Activated naive CD8-positive, alpha-beta T cell (primary cell): ENCODE results near the gene GUCY1A2.
A peak's percentile ranks its signal among the peaks of the same experiment; 100 is the strongest.

Source experiments
- H3K27ac Mint-ChIP-seq: one replicate; pipeline ENCODE4 v1.8.0; 2021; ENCODE audit warnings: mixed read lengths
- H3K27me3 Mint-ChIP-seq: one replicate; pipeline ENCODE4 v1.8.0; 2021; ENCODE audit warnings: mixed read lengths
- H3K36me3 Mint-ChIP-seq: one replicate; pipeline ENCODE4 v1.8.0; 2021; ENCODE audit warnings: mixed read lengths
- H3K4me1 Mint-ChIP-seq: one replicate; pipeline ENCODE4 v1.8.0; 2021; ENCODE audit warnings: low read depth, mixed read lengths
- H3K4me3 Mint-ChIP-seq: one replicate; pipeline ENCODE4 v1.8.0; 2021; ENCODE audit warnings: mild to moderate bottlenecking, mixed read lengths
- H3K9me3 Mint-ChIP-seq: one replicate; pipeline ENCODE4 v1.8.0; 2021; ENCODE audit warnings: low read depth, mixed read lengths

Gene GUCY1A2

GRCh38 chr11:107017104-107017432 lies 1.2 kb downstream of the GUCY1A2 start:
- Mint-ChIP-seq H3K36me3 (no peaks in the 10 kb centered on the region), H3K9me3 (no peaks in the 10 kb centered on the region), H3K4me1 (peaks cover 6% of the 10 kb centered on the region), H3K27me3 (peaks cover 28% of the 10 kb centered on the region), H3K27ac (no peak overlapping the region), H3K4me3 (peak overlapping the region; percentile 38)

GRCh38 chr11:107014871-107015270 lies 3.4 kb downstream of the GUCY1A2 start:
- H3K27me3 Mint-ChIP-seq, result peaks cover 18% of the 10 kb centered on the region
- no peak overlapping the region for H3K27ac Mint-ChIP-seq
- H3K4me3 Mint-ChIP-seq, result no peak overlapping the region
- no peaks in the 10 kb centered on the region for H3K9me3 Mint-ChIP-seq
- no peaks in the 10 kb centered on the region for H3K36me3 Mint-ChIP-seq
- peaks cover 6% of the 10 kb centered on the region for H3K4me1 Mint-ChIP-seq

- Mint-ChIP-seq H3K27ac (no peak overlapping the region), H3K4me3 (no peak overlapping the region), H3K27me3 (peaks cover 15% of the 10 kb centered on the region), H3K4me1 (peaks cover 3% of the 10 kb centered on the region), H3K9me3 (no peaks in the 10 kb centered on the region), H3K36me3 (no peaks in the 10 kb centered on the region)
Measured at GRCh38 chr11:107011977-107012376, 6.3 kb downstream of the GUCY1A2 start.

DNA sequence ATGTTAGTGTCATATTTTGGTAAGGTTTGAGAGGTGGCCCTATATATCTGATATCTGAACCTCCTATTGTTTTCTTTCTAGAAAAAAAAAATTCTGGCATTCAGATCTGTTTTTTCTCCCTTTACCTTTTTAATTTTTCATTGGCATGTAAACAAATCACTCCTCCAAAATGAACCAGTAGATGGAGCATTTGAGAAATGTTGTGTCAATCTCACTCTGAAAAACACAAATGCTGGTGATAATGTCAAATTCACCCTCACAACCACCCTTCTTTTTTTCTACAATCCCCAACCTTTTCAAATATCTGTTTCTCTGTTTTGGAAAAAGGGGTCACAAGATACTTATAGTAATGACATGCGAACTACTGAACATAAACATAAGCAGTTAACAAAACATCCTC lies 9.1 kb downstream of the GUCY1A2 start:
- Mint-ChIP-seq H3K4me3 (no peak overlapping the region), H3K27me3 (no peaks in the 10 kb centered on the region), H3K27ac (no peak overlapping the region), H3K9me3 (no peaks in the 10 kb centered on the region), H3K36me3 (no peaks in the 10 kb centered on the region), H3K4me1 (no peaks in the 10 kb centered on the region)

- H3K4me3 Mint-ChIP-seq, result no peak overlapping the region
- H3K27me3 Mint-ChIP-seq, result no peaks in the 10 kb centered on the region
- H3K4me1 Mint-ChIP-seq, result no peaks in the 10 kb centered on the region
- H3K27ac Mint-ChIP-seq, result no peak overlapping the region
- no peaks in the 10 kb centered on the region for H3K9me3 Mint-ChIP-seq
- no peaks in the 10 kb centered on the region for H3K36me3 Mint-ChIP-seq
Measured at GRCh38 chr11:107006076-107006833, 12.0 kb downstream of the GUCY1A2 start.

DNA sequence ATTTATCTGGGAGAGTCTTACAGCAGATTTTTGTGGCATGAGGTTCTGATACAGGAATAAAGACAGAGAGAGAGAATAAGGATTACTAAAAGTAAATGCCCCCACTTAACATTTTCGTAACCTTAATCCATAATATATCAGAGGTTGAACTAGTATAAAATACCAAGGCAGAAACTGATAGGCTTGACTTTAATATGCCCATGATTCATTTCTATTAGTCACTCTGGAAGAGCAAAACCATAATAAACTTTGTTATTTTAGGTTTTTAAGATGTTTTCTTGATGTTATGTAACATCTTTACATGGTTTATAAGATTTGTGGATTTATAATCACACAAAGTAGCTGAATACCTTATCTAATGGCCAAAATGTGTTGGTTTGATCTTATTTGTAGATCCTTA lies 19.1 kb downstream of the GUCY1A2 start:
- no peak overlapping the region for H3K27ac Mint-ChIP-seq
- H3K9me3 Mint-ChIP-seq, result no peaks in the 10 kb centered on the region
- H3K36me3 Mint-ChIP-seq, result no peaks in the 10 kb centered on the region

GRCh38 chr11:106998916-106999188 lies 19.4 kb downstream of the GUCY1A2 start:
- Mint-ChIP-seq H3K27ac (no peak overlapping the region), H3K27me3 (no peaks in the 10 kb centered on the region), H3K4me1 (no peaks in the 10 kb centered on the region), H3K4me3 (no peak overlapping the region), H3K36me3 (no peaks in the 10 kb centered on the region), H3K9me3 (no peaks in the 10 kb centered on the region)

More for the DNA sequence above, 19.1 kb downstream of the GUCY1A2 start:
- no peaks in the 10 kb centered on the region for H3K4me1 Mint-ChIP-seq
- no peaks in the 10 kb centered on the region for H3K27me3 Mint-ChIP-seq
- H3K4me3 Mint-ChIP-seq, result no peak overlapping the region

DNA sequence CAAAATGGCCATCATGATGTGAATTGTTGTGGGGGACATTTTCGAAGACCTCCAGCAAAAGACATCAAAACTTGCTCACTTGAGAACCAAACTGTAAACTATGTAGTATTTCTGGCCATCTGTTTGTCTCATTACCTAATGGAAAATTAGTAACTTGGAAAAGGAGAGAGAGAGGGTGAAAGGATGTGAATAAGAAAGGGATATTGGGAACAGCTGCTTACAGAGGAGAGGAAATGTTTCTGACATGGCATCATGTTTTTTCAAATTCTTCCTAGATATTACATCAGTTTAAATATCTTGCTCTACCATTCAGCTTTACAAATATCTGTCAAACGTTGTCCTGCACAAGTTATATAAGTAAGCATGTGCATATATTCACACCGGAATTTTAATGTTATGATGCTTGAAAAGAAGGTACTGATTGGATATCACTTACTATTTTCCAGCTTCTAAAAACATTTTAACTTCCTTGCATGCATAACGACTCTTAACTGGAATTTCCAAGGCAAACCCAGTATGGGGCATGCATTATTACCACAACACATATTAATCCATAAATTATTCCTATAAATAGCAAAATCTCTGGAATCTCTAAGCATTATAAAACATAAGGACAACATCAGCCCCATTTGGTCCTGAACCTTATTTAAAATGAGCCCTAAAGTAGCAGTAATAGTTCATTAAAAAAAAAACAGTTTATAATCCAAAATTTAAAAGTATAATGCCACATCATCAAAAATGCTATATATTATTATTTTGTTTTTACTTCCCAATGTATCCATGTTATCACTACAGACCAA lies 20.0 kb downstream of the GUCY1A2 start:
- Mint-ChIP-seq H3K9me3 (no peaks in the 10 kb centered on the region), H3K27ac (no peak overlapping the region), H3K4me3 (no peak overlapping the region), H3K4me1 (no peaks in the 10 kb centered on the region), H3K36me3 (no peaks in the 10 kb centered on the region), H3K27me3 (no peaks in the 10 kb centered on the region)

DNA sequence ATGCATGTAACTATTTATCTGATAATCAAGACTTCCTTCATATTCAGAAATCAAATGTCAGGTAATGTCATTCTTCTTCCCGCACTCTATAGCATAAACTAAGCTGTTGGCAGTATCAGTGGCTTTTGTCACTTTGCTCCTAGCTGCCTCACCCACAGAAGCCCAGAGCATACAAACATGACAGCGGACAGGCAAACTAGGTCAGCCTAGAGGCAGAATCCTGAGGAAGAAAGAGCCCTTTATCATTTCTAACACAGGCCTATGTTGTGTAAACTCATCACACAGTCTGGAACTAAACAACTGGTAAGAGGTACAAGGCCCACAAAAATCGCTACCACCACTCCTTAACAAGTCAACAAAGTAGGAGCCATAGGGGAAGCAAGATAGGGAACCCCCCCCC lies 21.0 kb downstream of the GUCY1A2 start:
- Mint-ChIP-seq H3K9me3 (peaks cover 4% of the 10 kb centered on the region), H3K4me3 (no peak overlapping the region), H3K27ac (no peak overlapping the region), H3K27me3 (no peaks in the 10 kb centered on the region), H3K4me1 (no peaks in the 10 kb centered on the region), H3K36me3 (no peaks in the 10 kb centered on the region)

GRCh38 chr11:106996691-106997090 lies 21.6 kb downstream of the GUCY1A2 start:
- H3K4me1 Mint-ChIP-seq, result no peaks in the 10 kb centered on the region
- H3K27me3 Mint-ChIP-seq, result no peaks in the 10 kb centered on the region
- H3K4me3 Mint-ChIP-seq, result no peak overlapping the region
- no peak overlapping the region for H3K27ac Mint-ChIP-seq
- no peaks in the 10 kb centered on the region for H3K36me3 Mint-ChIP-seq
- peaks cover 4% of the 10 kb centered on the region for H3K9me3 Mint-ChIP-seq

- peaks cover 9% of the 10 kb centered on the region for H3K9me3 Mint-ChIP-seq
- no peaks in the 10 kb centered on the region for H3K36me3 Mint-ChIP-seq
- H3K27ac Mint-ChIP-seq, result no peak overlapping the region
- no peaks in the 10 kb centered on the region for H3K4me1 Mint-ChIP-seq
- H3K4me3 Mint-ChIP-seq, result no peak overlapping the region
- no peaks in the 10 kb centered on the region for H3K27me3 Mint-ChIP-seq
Measured at GRCh38 chr11:106990331-106990730, 27.9 kb downstream of the GUCY1A2 start.

GRCh38 chr11:106989078-106989455 lies 29.2 kb downstream of the GUCY1A2 start:
- no peaks in the 10 kb centered on the region for H3K4me1 Mint-ChIP-seq
- no peak overlapping the region for H3K27ac Mint-ChIP-seq
- H3K4me3 Mint-ChIP-seq, result no peak overlapping the region
- H3K9me3 Mint-ChIP-seq, result peaks cover 9% of the 10 kb centered on the region
- no peaks in the 10 kb centered on the region for H3K36me3 Mint-ChIP-seq
- H3K27me3 Mint-ChIP-seq, result no peaks in the 10 kb centered on the region

- H3K9me3 Mint-ChIP-seq, result peaks cover 9% of the 10 kb centered on the region
- H3K27me3 Mint-ChIP-seq, result no peaks in the 10 kb centered on the region
- H3K27ac Mint-ChIP-seq, result no peak overlapping the region
- no peaks in the 10 kb centered on the region for H3K4me1 Mint-ChIP-seq
- H3K4me3 Mint-ChIP-seq, result no peak overlapping the region
- H3K36me3 Mint-ChIP-seq, result no peaks in the 10 kb centered on the region
Measured at GRCh38 chr11:106988151-106989077, 29.9 kb downstream of the GUCY1A2 start.

DNA sequence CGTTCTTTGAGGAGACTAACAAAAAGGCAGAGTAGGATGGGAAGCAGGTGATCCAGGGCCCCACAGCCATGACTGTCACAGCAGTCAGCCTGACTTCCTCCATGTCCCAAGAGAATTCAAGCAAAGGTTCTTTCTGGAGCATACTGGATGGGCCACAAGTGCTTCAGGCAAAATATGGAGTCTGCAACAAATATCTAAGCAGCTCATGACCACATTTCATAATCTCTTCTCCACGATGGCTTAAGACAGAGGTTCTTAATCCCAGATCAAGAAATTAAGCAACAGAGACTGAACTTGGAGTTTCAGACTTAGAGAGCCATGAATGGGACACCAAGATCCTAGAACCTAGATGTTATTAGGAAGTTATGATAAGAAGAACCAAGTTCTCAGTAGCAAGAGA lies 31.6 kb downstream of the GUCY1A2 start:
- H3K4me1 Mint-ChIP-seq, result no peaks in the 10 kb centered on the region
- H3K27me3 Mint-ChIP-seq, result no peaks in the 10 kb centered on the region
- no peaks in the 10 kb centered on the region for H3K36me3 Mint-ChIP-seq
- H3K4me3 Mint-ChIP-seq, result no peak overlapping the region
- no peak overlapping the region for H3K27ac Mint-ChIP-seq
- peaks cover 5% of the 10 kb centered on the region for H3K9me3 Mint-ChIP-seq

GRCh38 chr11:106986261-106986660 lies 32.0 kb downstream of the GUCY1A2 start:
- Mint-ChIP-seq H3K9me3 (peaks cover 5% of the 10 kb centered on the region), H3K27ac (no peak overlapping the region), H3K4me1 (no peaks in the 10 kb centered on the region), H3K4me3 (no peak overlapping the region), H3K36me3 (no peaks in the 10 kb centered on the region), H3K27me3 (no peaks in the 10 kb centered on the region)
